H1 (cell line): ENCODE measurements around the gene TRABD2A. TPM values are rescaled to one million over a fixed set of nuclear protein-coding genes. Genes with fewer than 3 reads are reported as not detected.

Experiments used
- ATF2 ChIP-seq: IDR thresholded peaks from 2 replicates; pipeline ENCODE4 v1.6.1; 2012; ENCODE audit warnings: low read length, inconsistent platforms
- polyA plus RNA-seq, 7 experiments: library from polyadenylated mRNA; depleted of rRNA in 3 of 7; stranded (reverse) in 5 of 7; unstranded in 2 of 7; fragments of >200 nt in 5 of 7; fragments of 200-250 nt in 2 of 7; gene quantifications; 1 replicate in 5 of 7; 2 replicates in 1 of 7; 4 replicates in 1 of 7; pipeline versions ENCODE4 v1.2.1 to v1.2.3, GENCODE V29; 2011 to 2013; ENCODE audit warnings: missing spikeins in 2 of 7, mixed read lengths in 2 of 7
- total RNA-seq: library from RNA; stranded (reverse); fragmentation: NEBNext Ultra II Directional; extraction: Animal tissue kit (Norgen Biotek cat#: 25700); gene quantifications from 2 replicates; pipeline ENCODE4 v1.2.1, GENCODE V29; 2021

Gene TRABD2A
- total and polyA plus RNA-seq, 2 of the 8 experiments (the other 6 are each of a cell fraction or from before 2014, with no cell fraction given) = 17.3 to 18.6 TPM

GRCh38 chr2:84839851-84840250, 41.0 kb downstream of the TRABD2A start (continued):
- TF ChIP-seq ATF2 = no peak
